HepG2 (cell line): ENCODE data around the gene TMEM86B. TPM values are rescaled to one million over a fixed set of nuclear protein-coding genes. Genes with fewer than 3 reads are reported as not detected.

Source experiments
- ARNT2 ChIP-seq: sonication (generic); formaldehyde crosslinking; IDR thresholded peaks from 2 replicates; pipeline ENCODE4 v1.8.0; 2022; ENCODE audit warnings: mild to moderate bottlenecking, low read depth, missing genetic modification reagents, moderate library complexity
- FIP1L1 ChIP-seq: fragments of 200-400 bp; formaldehyde crosslinking; IDR thresholded peaks from 2 replicates; pipeline ENCODE4 v1.6.1; 2018; ENCODE audit warnings: low read depth, mild to moderate bottlenecking, low read length, moderate library complexity, borderline replicate concordance; ENCODE audit not compliant: insufficient read depth
- FOXM1 ChIP-seq: sonication (generic); formaldehyde crosslinking; IDR thresholded peaks from 2 replicates; pipeline ENCODE4 v1.5.0; 2020; ENCODE audit warnings: missing genetic modification reagents
- HDAC2 ChIP-seq: sonication (generic); formaldehyde crosslinking; IDR thresholded peaks from 2 replicates; pipeline ENCODE4 v1.4.0; 2020; ENCODE audit warnings: missing genetic modification reagents
- ISL2 ChIP-seq: sonication (generic); formaldehyde crosslinking; IDR thresholded peaks from 2 replicates; pipeline ENCODE4 v1.5.0; 2020; ENCODE audit warnings: missing genetic modification reagents
- MLXIP ChIP-seq: sonication (generic); formaldehyde crosslinking; IDR thresholded peaks from 2 replicates; pipeline ENCODE4 v1.9.0; 2021; ENCODE audit warnings: missing genetic modification reagents, borderline replicate concordance
- MNT ChIP-seq: fragments of 450-650 bp; IDR thresholded peaks from 2 replicates; pipeline ENCODE4 v1.6.1; 2016
- MYC ChIP-seq: sonication (generic); formaldehyde crosslinking; IDR thresholded peaks from 2 replicates; pipeline ENCODE4 v1.9.0; 2021; ENCODE audit warnings: missing genetic modification reagents, borderline replicate concordance
- NCOR1 ChIP-seq: fragments of 200-600 bp; sonication (generic); IDR thresholded peaks from 2 replicates; pipeline ENCODE4 v1.7.0; 2017; ENCODE audit warnings: antibody characterized with exemption, low read length, borderline replicate concordance
- NFYC ChIP-seq: IDR thresholded peaks from 2 replicates; pipeline ENCODE4 v1.6.1; 2016; ENCODE audit warnings: missing genetic modification reagents, missing compliant biosample characterization
- PCBP2 ChIP-seq: fragments of 200-400 bp; formaldehyde crosslinking; optimal IDR thresholded peaks from 2 replicates; pipeline ENCODE3; 2018; ENCODE audit warnings: low read length, low read depth; ENCODE audit not compliant: poor library complexity, severe bottlenecking
- PREB ChIP-seq: sonication (generic); formaldehyde crosslinking; IDR thresholded peaks from 2 replicates; pipeline ENCODE4 v1.4.0; 2020; ENCODE audit warnings: missing genetic modification reagents
- SATB2 ChIP-seq: sonication (generic); formaldehyde crosslinking; IDR thresholded peaks from 2 replicates; pipeline ENCODE4 v1.5.0; 2020; ENCODE audit warnings: missing genetic modification reagents
- SRF ChIP-seq: IDR thresholded peaks from 2 replicates; pipeline ENCODE4 v1.6.1; 2011; ENCODE audit warnings: mild to moderate bottlenecking, low read depth, low read length, moderate library complexity
- ZBTB34 ChIP-seq: sonication (generic); formaldehyde crosslinking; IDR thresholded peaks from 2 replicates; pipeline ENCODE4 v1.8.0; 2022; ENCODE audit warnings: mild to moderate bottlenecking, missing genetic modification reagents
- ZFP36 ChIP-seq: fragments of 150-350 bp; IDR thresholded peaks from 2 replicates; pipeline ENCODE4 v1.6.1; 2018; ENCODE audit warnings: borderline replicate concordance, low read length, low read depth; ENCODE audit not compliant: partially characterized antibody
- ZNF121 ChIP-seq: sonication (generic); formaldehyde crosslinking; IDR thresholded peaks from 2 replicates; pipeline ENCODE4 v1.5.0; 2020; ENCODE audit warnings: mild to moderate bottlenecking, missing genetic modification reagents
- ZNF24 ChIP-seq: fragments of 450-650 bp; IDR thresholded peaks from 2 replicates; pipeline ENCODE4 v1.6.1; 2017; ENCODE audit warnings: antibody characterized with exemption, mild to moderate bottlenecking
- ZNF253 ChIP-seq: sonication (generic); formaldehyde crosslinking; IDR thresholded peaks from 2 replicates; pipeline ENCODE4 v1.8.0; 2022; ENCODE audit warnings: mild to moderate bottlenecking, missing genetic modification reagents, borderline replicate concordance
- ZNF550 ChIP-seq: sonication (generic); formaldehyde crosslinking; IDR thresholded peaks from 2 replicates; pipeline ENCODE4 v1.4.0; 2020; ENCODE audit warnings: mild to moderate bottlenecking, missing genetic modification reagents, borderline replicate concordance
- ZNF883 ChIP-seq: sonication (generic); formaldehyde crosslinking; IDR thresholded peaks from 2 replicates; pipeline ENCODE4 v1.5.1; 2020; ENCODE audit warnings: mild to moderate bottlenecking, missing genetic modification reagents; ENCODE audit errors: not compliant biosample characterization
- polyA plus RNA-seq, 8 experiments: library from polyadenylated mRNA; depleted of rRNA in 3 of 8; stranded (reverse) in 7 of 8; unstranded in 1 of 8; fragments of >200 nt; fragmentation: Illumina TruSeq in 4 of 8; extraction: Trizol in 4 of 8; gene quantifications; 2 replicates each; pipeline versions ENCODE4 v1.2.1 to v1.2.3, GENCODE V29; 2011 to 2016; ENCODE audit warnings: low read depth in 4 of 8, missing spikeins in 1 of 8, mixed read lengths in 1 of 8; ENCODE audit not compliant: insufficient read depth in 1 of 8
- total RNA-seq, 5 experiments: library from RNA; depleted of rRNA; stranded (reverse); fragments of >200 nt; fragmentation: Illumina TruSeq; extraction: Trizol; gene quantifications; 2 replicates each; pipeline ENCODE4 v1.2.3, GENCODE V29; 2016; ENCODE audit warnings: low read depth in 1 of 5

Gene TMEM86B
- total and polyA plus RNA-seq, 2 of the 13 experiments (the other 11 are each of a cell fraction or from before 2014, with no cell fraction given): 7.7 to 9.6 TPM

GRCh38 chr19:55179606-55180484, 48.7 kb downstream of the TMEM86B start, which contains the start of gene SYT5 (continued):
- TF ChIP-seq ZFP36 (no peak), ARNT2 (CRISPR knock-in tag) (peak; percentile 54; the same call in 1 of the 2 replicates), NFYC (CRISPR knock-in tag) (no peak), MYC (CRISPR knock-in tag) (peak; percentile 54; the same call in 1 of the 2 replicates), MNT (peak; percentile 70), ZBTB34 (CRISPR knock-in tag) (no peak), MLXIP (no peak), PREB (CRISPR knock-in tag) (no peak), FIP1L1 (no peak), ZNF253 (CRISPR knock-in tag) (no peak), NCOR1 (no peak), ZNF883 (CRISPR knock-in tag) (no peak), ISL2 (no peak), FOXM1 (CRISPR knock-in tag) (no peak), ZNF24 (no peak), SATB2 (CRISPR knock-in tag) (no peak), ZNF550 (CRISPR knock-in tag) (no peak), HDAC2 (CRISPR knock-in tag) (no peak), SRF (no peak), PCBP2 (no peak), ZNF121 (CRISPR knock-in tag) (no peak)
